Measurements from ENCODE around the gene LRIT3.

LRIT3 gene

DNA sequence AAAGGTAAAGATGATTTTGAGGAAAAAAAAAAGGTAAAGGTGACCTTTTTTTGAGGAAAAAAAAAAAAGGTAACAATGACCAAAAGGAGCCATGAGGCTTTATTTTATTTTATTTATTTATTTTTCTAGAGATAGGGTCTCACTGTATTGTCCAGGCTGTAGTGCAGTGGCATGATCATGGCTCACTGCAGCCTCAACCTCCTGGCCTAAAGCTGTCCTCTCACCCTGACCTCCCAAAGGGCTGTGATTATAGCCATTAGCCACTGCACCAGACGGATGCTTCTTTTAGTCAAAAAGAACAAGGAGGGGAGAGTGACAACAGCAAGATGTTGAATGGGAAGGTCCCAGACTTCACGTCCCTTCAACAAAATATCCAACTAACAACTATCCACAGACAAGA is 30.4 kb downstream of the LRIT3 start:
- ATAC-seq (ENCODE audit: low read depth) = no peak
- Histone ChIP-seq H3K9me3 (ENCODE audit: severe bottlenecking) (no peaks in the 10 kb centered on the region), H3K4me3 (ENCODE audit: severe bottlenecking) (no peak overlapping the region), H3K36me3 (ENCODE audit: low read depth) (no peaks in the 10 kb centered on the region), H3K4me1 (ENCODE audit: insufficient read depth, poor library complexity, severe bottlenecking) (no peaks in the 10 kb centered on the region), H3K27ac (ENCODE audit: poor library complexity, severe bottlenecking) (no peak overlapping the region), H3K27me3 (ENCODE audit: insufficient read depth, poor library complexity, severe bottlenecking) (no peaks in the 10 kb centered on the region)
- DNase-seq (ENCODE audit: low spot score) = no peak
- TF ChIP-seq CTCF (IDR thresholded peaks at IDR 0.05; ENCODE audit: poor library complexity, severe bottlenecking) = no peak

DNA sequence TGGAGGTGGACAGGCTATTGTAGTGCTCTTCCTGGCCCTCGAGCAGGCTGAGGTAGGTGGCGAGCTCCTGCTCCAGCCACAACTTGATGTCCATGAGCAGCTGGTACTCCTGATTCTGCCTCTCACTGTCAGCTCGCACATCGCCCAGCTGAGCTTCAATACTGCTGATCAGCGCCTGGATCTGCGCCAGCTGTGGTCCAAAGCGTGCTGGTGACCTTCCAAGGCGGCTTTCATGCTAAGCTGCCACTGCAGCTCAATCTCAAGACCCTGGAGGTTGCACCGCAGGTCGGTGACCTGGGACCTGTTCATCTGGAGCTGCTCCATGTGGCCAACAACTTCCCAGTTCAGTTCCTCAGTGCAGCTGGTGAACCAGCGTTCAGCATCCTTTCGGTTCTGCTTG is 31.2 kb downstream of the LRIT3 start:
- H3K27ac ChIP-seq (ENCODE audit: poor library complexity, severe bottlenecking) = no peak overlapping the region
- no peaks in the 10 kb centered on the region for H3K27me3 ChIP-seq (ENCODE audit: insufficient read depth, poor library complexity, severe bottlenecking)
- no peaks in the 10 kb centered on the region for H3K4me1 ChIP-seq (ENCODE audit: insufficient read depth, poor library complexity, severe bottlenecking)
- no peak overlapping the region for H3K4me3 ChIP-seq (ENCODE audit: severe bottlenecking)
- TF ChIP-seq CTCF (IDR thresholded peaks at IDR 0.05; ENCODE audit: poor library complexity, severe bottlenecking) = no peak
- DNase-seq (ENCODE audit: low spot score) (no peak), ATAC-seq (ENCODE audit: low read depth) (no peak)
- H3K36me3 ChIP-seq (ENCODE audit: low read depth) = no peaks in the 10 kb centered on the region
- no peaks in the 10 kb centered on the region for H3K9me3 ChIP-seq (ENCODE audit: severe bottlenecking)

DNA sequence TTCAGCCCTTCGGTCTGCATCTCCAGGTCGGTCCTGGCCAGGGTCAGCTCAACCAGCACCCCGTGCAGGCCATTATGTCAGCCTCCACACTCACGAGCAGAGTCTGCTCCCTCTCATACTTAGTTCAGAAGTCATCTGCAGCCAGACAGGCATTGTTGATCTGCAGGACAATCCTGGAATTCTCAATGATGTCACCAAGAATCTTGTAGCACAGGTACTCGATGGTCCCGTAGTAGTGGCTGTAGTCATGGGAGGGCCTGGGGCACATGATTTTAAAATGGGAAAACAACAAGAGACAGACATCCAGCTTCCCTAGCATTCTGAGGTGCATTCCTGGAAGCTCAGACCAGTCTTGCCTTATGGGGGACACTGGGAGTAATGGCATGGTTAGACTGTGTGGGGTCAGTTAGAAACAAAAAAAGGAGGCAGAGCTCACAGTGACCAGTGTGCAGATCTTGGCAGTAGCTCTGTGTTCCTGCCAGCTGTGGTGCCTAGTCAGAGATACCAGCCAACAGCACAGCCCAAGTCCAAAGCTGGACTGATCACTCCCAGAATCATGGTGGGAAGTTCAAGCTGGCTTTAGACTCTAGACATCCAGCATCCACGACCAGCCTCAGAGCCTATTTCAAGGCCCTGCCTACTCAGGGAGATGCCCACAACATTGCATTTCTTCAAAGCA is 31.9 kb downstream of the LRIT3 start:
- ATAC-seq (ENCODE audit: low read depth) = no peak
- no peak for TF ChIP-seq CTCF (IDR thresholded peaks at IDR 0.05; ENCODE audit: poor library complexity, severe bottlenecking)
- Histone ChIP-seq H3K4me3 (ENCODE audit: severe bottlenecking) (no peak overlapping the region), H3K27me3 (ENCODE audit: insufficient read depth, poor library complexity, severe bottlenecking) (no peaks in the 10 kb centered on the region), H3K36me3 (ENCODE audit: low read depth) (no peaks in the 10 kb centered on the region), H3K9me3 (ENCODE audit: severe bottlenecking) (no peaks in the 10 kb centered on the region), H3K27ac (ENCODE audit: poor library complexity, severe bottlenecking) (no peak overlapping the region), H3K4me1 (ENCODE audit: insufficient read depth, poor library complexity, severe bottlenecking) (no peaks in the 10 kb centered on the region)
- no peak for DNase-seq (ENCODE audit: low spot score)

GRCh38 chr4:109886303-109886702 is 38.4 kb downstream of the LRIT3 start:
- no peak overlapping the region for H3K4me3 ChIP-seq (ENCODE audit: severe bottlenecking)
- no peak for TF ChIP-seq CTCF (IDR thresholded peaks at IDR 0.05; ENCODE audit: poor library complexity, severe bottlenecking)
- ATAC-seq (ENCODE audit: low read depth) = no peak

GRCh38 chr4:109887071-109887470 is 39.2 kb downstream of the LRIT3 start:
- no peak for DNase-seq (ENCODE audit: low spot score)
- Histone ChIP-seq H3K9me3 (ENCODE audit: severe bottlenecking) (no peaks in the 10 kb centered on the region), H3K4me1 (ENCODE audit: insufficient read depth, poor library complexity, severe bottlenecking) (no peaks in the 10 kb centered on the region), H3K27me3 (ENCODE audit: insufficient read depth, poor library complexity, severe bottlenecking) (no peaks in the 10 kb centered on the region), H3K4me3 (ENCODE audit: severe bottlenecking) (no peak overlapping the region), H3K27ac (ENCODE audit: poor library complexity, severe bottlenecking) (no peak overlapping the region), H3K36me3 (ENCODE audit: low read depth) (no peaks in the 10 kb centered on the region)
- no peak for TF ChIP-seq CTCF (IDR thresholded peaks at IDR 0.05; ENCODE audit: poor library complexity, severe bottlenecking)
- no peak for ATAC-seq (ENCODE audit: low read depth)

More at GRCh38 chr4:109886303-109886702, 38.4 kb downstream of the LRIT3 start:
- H3K27me3 ChIP-seq (ENCODE audit: insufficient read depth, poor library complexity, severe bottlenecking) = no peaks in the 10 kb centered on the region
- no peak for DNase-seq (ENCODE audit: low spot score)
- no peaks in the 10 kb centered on the region for H3K4me1 ChIP-seq (ENCODE audit: insufficient read depth, poor library complexity, severe bottlenecking)
- H3K36me3 ChIP-seq (ENCODE audit: low read depth) = no peaks in the 10 kb centered on the region
- no peaks in the 10 kb centered on the region for H3K9me3 ChIP-seq (ENCODE audit: severe bottlenecking)
- no peak overlapping the region for H3K27ac ChIP-seq (ENCODE audit: poor library complexity, severe bottlenecking)

All from RWPE2 (cell line).